OCI-LY1 (cell line): Measurements from ENCODE around the gene EBF3.

Experiments used
- H2AFZ ChIP-seq: fragments of 200-600 bp; sonication (generic), shearing (Covaris generic); 2 replicates; pipeline ENCODE4 v1.6.0; 2014; ENCODE audit warnings: antibody characterized with exemption, mild to moderate bottlenecking, low read length
- H3F3A ChIP-seq: fragments of 200-600 bp; sonication (generic), shearing (Covaris generic); 2 replicates; pipeline ENCODE4 v1.6.0; 2014; ENCODE audit warnings: mild to moderate bottlenecking, antibody characterized with exemption, low read length, moderate library complexity; ENCODE audit not compliant: insufficient read depth
- H3K27ac ChIP-seq: fragments of 200-600 bp; sonication (generic); 2 replicates; pipeline ENCODE4 v1.5.1; 2014; ENCODE audit warnings: low read length, mixed run types, mild to moderate bottlenecking, low read depth; ENCODE audit not compliant: poor library complexity, severe bottlenecking
- H3K27me3 ChIP-seq: fragments of 200-600 bp; sonication (generic); 2 replicates; pipeline ENCODE4 v1.6.0; 2014; ENCODE audit warnings: antibody characterized with exemption, mild to moderate bottlenecking, low read length, moderate library complexity; ENCODE audit not compliant: insufficient read depth
- H3K36me3 ChIP-seq: fragments of 200-600 bp; sonication (generic); 2 replicates; pipeline ENCODE4 v1.6.1; 2014; ENCODE audit warnings: mild to moderate bottlenecking, antibody characterized with exemption, low read length, moderate library complexity, mixed read lengths; ENCODE audit not compliant: insufficient read depth
- H3K4me1 ChIP-seq: fragments of 200-600 bp; sonication (generic); 2 replicates; pipeline ENCODE4 v1.5.1; 2014; ENCODE audit warnings: mild to moderate bottlenecking, low read length, moderate library complexity; ENCODE audit not compliant: insufficient read depth, severe bottlenecking
- H3K4me2 ChIP-seq: fragments of 200-600 bp; sonication (generic), shearing (Covaris generic); 2 replicates; pipeline ENCODE4 v1.6.1; 2014; ENCODE audit warnings: low read length
- H3K4me3 ChIP-seq: fragments of 200-600 bp; sonication (generic); 2 replicates; pipeline ENCODE4 v1.5.1; 2014; ENCODE audit warnings: low read length, low read depth, mild to moderate bottlenecking, mixed read lengths; ENCODE audit not compliant: poor library complexity, severe bottlenecking
- H3K79me2 ChIP-seq: fragments of 200-600 bp; shearing (Covaris generic); 2 replicates; pipeline ENCODE4 v1.6.1; 2016; ENCODE audit warnings: mixed run types, low read length, mixed read lengths; ENCODE audit not compliant: insufficient read depth
- H3K9ac ChIP-seq: fragments of 200-600 bp; sonication (generic), shearing (Covaris generic); 2 replicates; pipeline ENCODE4 v1.6.1; 2014; ENCODE audit warnings: mild to moderate bottlenecking, low read length, mixed read lengths
- H3K9me2 ChIP-seq: fragments of 200-600 bp; sonication (generic), shearing (Covaris generic); 2 replicates; pipeline ENCODE4 v1.6.1; 2014; ENCODE audit warnings: low read depth, mild to moderate bottlenecking, low read length, mixed read lengths
- H3K9me3 ChIP-seq: fragments of 200-600 bp; shearing (Covaris generic); 2 replicates; pipeline ENCODE4 v1.6.1; 2014; ENCODE audit warnings: low read length, mixed read lengths
- H4K20me1 ChIP-seq: fragments of 200-600 bp; sonication (generic), shearing (Covaris generic); 2 replicates; pipeline ENCODE4 v1.6.0; 2016; ENCODE audit warnings: mild to moderate bottlenecking, low read length; ENCODE audit not compliant: insufficient read depth
- CTCF ChIP-seq: fragments of 200-600 bp; sonication (generic), shearing (Covaris generic); IDR thresholded peaks from 2 replicates; pipeline ENCODE4 v1.5.1; 2017; ENCODE audit warnings: mild to moderate bottlenecking, antibody characterized with exemption, low read length, moderate library complexity, mixed read lengths
- EZH2 ChIP-seq: fragments of 200-600 bp; sonication (generic), shearing (Covaris generic); IDR thresholded peaks from 2 replicates; pipeline ENCODE4 v1.8.0; 2017; ENCODE audit warnings: borderline replicate concordance, mixed run types, mild to moderate bottlenecking, antibody characterized with exemption, low read length, moderate library complexity, mixed read lengths

EBF3 gene

GRCh38 chr10:129877773-129878371, 86.2 kb downstream of the EBF3 start:
- Histone ChIP-seq H3F3A (no peaks in the 10 kb centered on the region), H3K36me3 (no peaks in the 10 kb centered on the region), H3K79me2 (no peaks in the 10 kb centered on the region), H3K27me3 (no peaks in the 10 kb centered on the region), H3K9me2 (no peaks in the 10 kb centered on the region), H3K4me3 (no peak overlapping the region), H3K9me3 (no peaks in the 10 kb centered on the region), H3K4me1 (no peaks in the 10 kb centered on the region), H3K9ac (no peak overlapping the region), H2AFZ (no peak overlapping the region), H3K27ac (no peak overlapping the region), H3K4me2 (no peak overlapping the region), H4K20me1 (no peaks in the 10 kb centered on the region)
- TF ChIP-seq EZH2 (no peak), CTCF (peak; percentile 80)

GRCh38 chr10:129876838-129877237, 87.2 kb downstream of the EBF3 start:
- no peak overlapping the region for H3K9ac ChIP-seq
- TF ChIP-seq CTCF: no peak
- no peak for TF ChIP-seq EZH2
- no peak overlapping the region for H3K4me2 ChIP-seq
- H3K9me2 ChIP-seq: no peaks in the 10 kb centered on the region
- no peak overlapping the region for H3K27ac ChIP-seq
- H3K27me3 ChIP-seq: no peaks in the 10 kb centered on the region
- no peak overlapping the region for H2AFZ ChIP-seq
- no peaks in the 10 kb centered on the region for H3K79me2 ChIP-seq
- no peaks in the 10 kb centered on the region for H3K9me3 ChIP-seq
- no peaks in the 10 kb centered on the region for H3F3A ChIP-seq
- H4K20me1 ChIP-seq: no peaks in the 10 kb centered on the region
- H3K4me3 ChIP-seq: no peak overlapping the region
- no peaks in the 10 kb centered on the region for H3K4me1 ChIP-seq
- H3K36me3 ChIP-seq: no peaks in the 10 kb centered on the region

- no peak overlapping the region for H3K27ac ChIP-seq
- no peak overlapping the region for H2AFZ ChIP-seq
- H3F3A ChIP-seq: no peaks in the 10 kb centered on the region
- H3K4me1 ChIP-seq: no peaks in the 10 kb centered on the region
- H3K4me3 ChIP-seq: peak overlapping the region; percentile 28
- no peaks in the 10 kb centered on the region for H4K20me1 ChIP-seq
- TF ChIP-seq EZH2 (no peak), CTCF (no peak)
- no peaks in the 10 kb centered on the region for H3K79me2 ChIP-seq
- no peaks in the 10 kb centered on the region for H3K27me3 ChIP-seq
- H3K9me2 ChIP-seq: no peaks in the 10 kb centered on the region
- H3K9me3 ChIP-seq: no peaks in the 10 kb centered on the region
- H3K9ac ChIP-seq: no peak overlapping the region
- H3K4me2 ChIP-seq: peak overlapping the region; percentile 55
- H3K36me3 ChIP-seq: no peaks in the 10 kb centered on the region
Observed at GRCh38 chr10:129875993-129876726, 87.9 kb downstream of the EBF3 start.
